BE2C (cell line): ENCODE measurements around the gene BAZ1B.
A peak's percentile ranks its signal among the peaks of the same experiment; 100 is the strongest.
"Not testable (repeated sequence)": the region's sequence is repeated elsewhere in the genome, so short reads cannot be mapped to it uniquely, and the experiment has no call there.

ENCODE experiments used
- DNase-seq: peaks from one replicate; pipeline ENCODE4 v3.0.0-alpha.2; 2020
- H3K27me3 ChIP-seq: fragments of 250-450 bp; sonication (Bioruptor Pico); 2 replicates; pipeline ENCODE4 v1.5.1; 2020; ENCODE audit warnings: mild to moderate bottlenecking
- H3K36me3 ChIP-seq: fragments of 250-450 bp; sonication (Bioruptor Pico); 2 replicates; pipeline ENCODE4 v1.5.1; 2020; ENCODE audit warnings: mild to moderate bottlenecking
- H3K4me1 ChIP-seq: fragments of 250-450 bp; sonication (Bioruptor Pico); 2 replicates; pipeline ENCODE4 v1.5.1; 2020
- H3K4me3 ChIP-seq: 2 replicates; pipeline ENCODE4 v1.5.1; 2011; ENCODE audit warnings: low read depth, low read length
- H3K9me3 ChIP-seq: fragments of 250-450 bp; sonication (Bioruptor Pico); 2 replicates; pipeline ENCODE4 v1.5.1; 2020
- TF ChIP-seq, protein P1 (sequence below): IDR thresholded peaks from 2 replicates; pipeline ENCODE4 v1.5.1; 2012; ENCODE audit warnings: mild to moderate bottlenecking, low read depth, low read length

The BAZ1B gene

DNA sequence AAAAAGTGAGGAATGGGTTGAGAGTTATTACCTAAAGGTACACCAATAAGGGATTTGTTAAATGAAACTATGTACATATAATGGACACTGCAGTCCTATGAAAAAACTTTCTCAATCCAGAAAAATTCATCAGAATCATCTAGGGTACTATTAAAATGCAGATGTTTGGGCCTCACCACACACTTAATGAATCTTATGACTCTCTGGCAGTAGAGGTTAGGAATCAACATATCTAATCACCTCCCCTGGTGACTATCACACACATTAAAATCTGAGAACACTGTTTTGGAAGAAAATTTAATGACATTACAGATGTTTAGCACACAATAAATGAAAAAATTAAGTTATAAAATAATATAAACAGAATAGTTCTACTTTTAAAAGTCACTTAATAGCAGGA lies 32.1 kb downstream of the BAZ1B start:
- Histone ChIP-seq H3K4me3 (no peak overlapping the region), H3K36me3 (peaks cover 96% of the 10 kb centered on the region), H3K4me1 (no peaks in the 10 kb centered on the region), H3K9me3 (no peaks in the 10 kb centered on the region), H3K27me3 (no peaks in the 10 kb centered on the region)
- TF ChIP-seq, protein P1, sequence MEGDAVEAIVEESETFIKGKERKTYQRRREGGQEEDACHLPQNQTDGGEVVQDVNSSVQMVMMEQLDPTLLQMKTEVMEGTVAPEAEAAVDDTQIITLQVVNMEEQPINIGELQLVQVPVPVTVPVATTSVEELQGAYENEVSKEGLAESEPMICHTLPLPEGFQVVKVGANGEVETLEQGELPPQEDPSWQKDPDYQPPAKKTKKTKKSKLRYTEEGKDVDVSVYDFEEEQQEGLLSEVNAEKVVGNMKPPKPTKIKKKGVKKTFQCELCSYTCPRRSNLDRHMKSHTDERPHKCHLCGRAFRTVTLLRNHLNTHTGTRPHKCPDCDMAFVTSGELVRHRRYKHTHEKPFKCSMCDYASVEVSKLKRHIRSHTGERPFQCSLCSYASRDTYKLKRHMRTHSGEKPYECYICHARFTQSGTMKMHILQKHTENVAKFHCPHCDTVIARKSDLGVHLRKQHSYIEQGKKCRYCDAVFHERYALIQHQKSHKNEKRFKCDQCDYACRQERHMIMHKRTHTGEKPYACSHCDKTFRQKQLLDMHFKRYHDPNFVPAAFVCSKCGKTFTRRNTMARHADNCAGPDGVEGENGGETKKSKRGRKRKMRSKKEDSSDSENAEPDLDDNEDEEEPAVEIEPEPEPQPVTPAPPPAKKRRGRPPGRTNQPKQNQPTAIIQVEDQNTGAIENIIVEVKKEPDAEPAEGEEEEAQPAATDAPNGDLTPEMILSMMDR: no peak
- no peak for DNase-seq

DNA sequence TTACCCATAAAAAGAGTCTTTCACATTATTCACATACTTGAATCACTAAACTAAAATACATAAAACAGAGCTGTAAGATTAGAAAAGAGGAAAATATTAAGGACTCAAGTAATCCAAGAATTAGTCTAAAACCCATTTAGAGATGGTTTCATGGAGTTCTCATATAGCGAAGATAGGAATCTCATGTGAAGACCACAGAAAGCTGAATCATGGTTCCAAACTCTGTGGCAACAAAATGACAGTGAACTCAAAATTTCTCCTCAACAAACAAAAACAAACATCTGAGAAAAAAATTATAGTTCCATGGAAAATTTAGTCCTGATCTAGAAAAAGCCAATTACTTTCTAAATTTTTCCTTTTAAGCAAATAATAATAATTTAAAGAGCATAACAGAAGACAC lies 34.6 kb downstream of the BAZ1B start:
- Histone ChIP-seq H3K27me3 (no peaks in the 10 kb centered on the region), H3K4me3 (no peak overlapping the region), H3K9me3 (no peaks in the 10 kb centered on the region), H3K36me3 (peaks cover 96% of the 10 kb centered on the region), H3K4me1 (no peaks in the 10 kb centered on the region)
- no peak for DNase-seq
- TF ChIP-seq, protein P1: no peak

- TF ChIP-seq, protein P1: no peak
- Histone ChIP-seq H3K27me3 (no peaks in the 10 kb centered on the region), H3K9me3 (no peaks in the 10 kb centered on the region), H3K4me1 (no peaks in the 10 kb centered on the region), H3K4me3 (no peak overlapping the region), H3K36me3 (peaks cover 86% of the 10 kb centered on the region)
- DNase-seq: no peak
These were observed 38.9 kb downstream of the BAZ1B start for GRCh38 chr7:73483171-73483570.

GRCh38 chr7:73482746-73483145 lies 39.3 kb downstream of the BAZ1B start:
- H3K36me3 ChIP-seq: peaks cover 86% of the 10 kb centered on the region
- no peaks in the 10 kb centered on the region for H3K4me1 ChIP-seq
- no peak overlapping the region for H3K4me3 ChIP-seq
- peak; percentile 14 for DNase-seq
- H3K9me3 ChIP-seq: no peaks in the 10 kb centered on the region
- no peaks in the 10 kb centered on the region for H3K27me3 ChIP-seq
- TF ChIP-seq, protein P1: no peak

DNA sequence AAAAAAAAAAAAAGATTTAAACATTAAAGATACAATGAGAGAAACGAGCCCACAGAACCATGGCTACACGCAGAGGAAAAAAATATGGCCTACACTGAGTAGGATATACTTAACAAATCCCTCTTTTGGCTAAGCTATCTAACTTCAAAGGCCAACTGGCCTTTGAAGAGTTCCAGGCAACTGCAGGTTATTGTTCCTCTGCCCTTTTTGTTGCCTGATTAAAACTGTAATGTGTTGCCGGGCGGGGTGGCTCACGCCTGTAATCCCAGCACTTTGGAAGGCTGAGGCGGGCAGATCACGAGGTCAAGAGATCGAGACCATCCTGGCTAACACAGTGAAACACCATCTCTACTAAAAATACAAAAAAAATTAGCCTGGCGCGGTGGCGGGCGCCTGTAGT lies 40.6 kb downstream of the BAZ1B start:
- H3K4me1 ChIP-seq, H3K27me3 ChIP-seq, H3K4me3 ChIP-seq, H3K9me3 ChIP-seq, DNase-seq: not testable (repeated sequence)
- H3K36me3 ChIP-seq: peaks cover 86% of the 10 kb centered on the region

GRCh38 chr7:73478549-73478948 lies 43.5 kb downstream of the BAZ1B start:
- DNase-seq: no peak
- Histone ChIP-seq H3K4me3 (no peak overlapping the region), H3K36me3 (peaks cover 88% of the 10 kb centered on the region), H3K9me3 (no peaks in the 10 kb centered on the region), H3K4me1 (no peaks in the 10 kb centered on the region), H3K27me3 (no peaks in the 10 kb centered on the region)
- TF ChIP-seq, protein P1: no peak

- Histone ChIP-seq H3K4me1 (no peaks in the 10 kb centered on the region), H3K4me3 (no peak overlapping the region), H3K36me3 (peaks cover 85% of the 10 kb centered on the region), H3K9me3 (no peaks in the 10 kb centered on the region), H3K27me3 (no peaks in the 10 kb centered on the region)
- no peak for DNase-seq
- TF ChIP-seq, protein P1: no peak
These were observed 44.7 kb downstream of the BAZ1B start for GRCh38 chr7:73477376-73477775.
